ENCODE measurements around the gene ATP1B2. TPM values are rescaled to one million over a fixed set of nuclear protein-coding genes. Genes with fewer than 3 reads are reported as not detected.
A peak's percentile ranks its signal among the peaks of the same experiment; 100 is the strongest.

The ATP1B2 gene
- total RNA-seq, 1 donor from 2014 or later = 0.37 TPM

- no peaks in the 10 kb centered on the region for H3K79me2 ChIP-seq (ENCODE audit: low read depth)
- no peak overlapping the region for H3K4me3 Mint-ChIP-seq
- H3K4me2 ChIP-seq = no peak overlapping the region
- TF ChIP-seq EZH2phosphoT487 (IDR thresholded peaks at IDR 0.05) = no peak
- TF ChIP-seq CTCF (IDR thresholded peaks at IDR 0.05) = no peak
- TF ChIP-seq EZH2 (IDR thresholded peaks at IDR 0.05) = no peak
- H3K9me3 Mint-ChIP-seq = no peaks in the 10 kb centered on the region
- peaks cover under 1% of the 10 kb centered on the region for H4K20me1 ChIP-seq (ENCODE audit: low read depth)
- peaks cover 3% of the 10 kb centered on the region for H3K27me3 Mint-ChIP-seq (ENCODE audit: insufficient read depth, low read depth)
- H3K4me3 ChIP-seq = no peak overlapping the region
- no peaks in the 10 kb centered on the region for H3K9me3 ChIP-seq (ENCODE audit: low read depth)
- no peaks in the 10 kb centered on the region for H3F3A ChIP-seq (ENCODE audit: low read depth)
- peaks cover 5% of the 10 kb centered on the region for H3K4me1 Mint-ChIP-seq
- H3K27ac ChIP-seq = no peak overlapping the region
- H3K27ac Mint-ChIP-seq = no peak overlapping the region
- DNase-seq (ENCODE audit: low spot score) = no peak
- no peaks in the 10 kb centered on the region for H3K4me1 ChIP-seq
- H3K9ac ChIP-seq = no peak overlapping the region
- H3K27me3 ChIP-seq = no peaks in the 10 kb centered on the region
- peaks cover 24% of the 10 kb centered on the region for H3K36me3 Mint-ChIP-seq
- H3K36me3 ChIP-seq = peaks cover 3% of the 10 kb centered on the region
- no peak overlapping the region for H2AFZ ChIP-seq (replicated peaks)
Observed at GRCh38 chr17:7697828-7698588, 47.3 kb downstream of the ATP1B2 start.

GRCh38 chr17:7700510-7700909 is 49.8 kb downstream of the ATP1B2 start:
- Mint-ChIP-seq H3K4me3 (no peak overlapping the region), H3K4me1 (peaks cover 20% of the 10 kb centered on the region), H3K27ac (peak overlapping the region; percentile 32), H3K9me3 (no peaks in the 10 kb centered on the region), H3K36me3 (peaks cover 18% of the 10 kb centered on the region), H3K27me3 (ENCODE audit: insufficient read depth, low read depth) (peaks cover 3% of the 10 kb centered on the region)
- Histone ChIP-seq H3K27me3 (peaks cover 9% of the 10 kb centered on the region), H3K4me2 (no peak overlapping the region), H3K9ac (no peak overlapping the region), H4K20me1 (ENCODE audit: low read depth) (peaks cover 11% of the 10 kb centered on the region), H3F3A (ENCODE audit: low read depth) (peaks cover 14% of the 10 kb centered on the region), H3K36me3 (peaks cover 3% of the 10 kb centered on the region), H3K4me3 (no peak overlapping the region), H3K79me2 (ENCODE audit: low read depth) (no peaks in the 10 kb centered on the region), H3K9me3 (ENCODE audit: low read depth) (no peaks in the 10 kb centered on the region), H3K27ac (no peak overlapping the region), H3K4me1 (peaks cover 11% of the 10 kb centered on the region), H2AFZ (replicated peaks) (no peak overlapping the region)
- DNase-seq (ENCODE audit: low spot score) = no peak
- TF ChIP-seq EZH2phosphoT487 (IDR thresholded peaks at IDR 0.05) (no peak), CTCF (IDR thresholded peaks at IDR 0.05) (no peak), EZH2 (IDR thresholded peaks at IDR 0.05) (no peak)

- DNase-seq (ENCODE audit: low spot score) = no peak
- Mint-ChIP-seq H3K36me3 (peaks cover 9% of the 10 kb centered on the region), H3K4me1 (peaks cover 29% of the 10 kb centered on the region), H3K4me3 (peak overlapping the region; percentile 14), H3K9me3 (no peaks in the 10 kb centered on the region), H3K27ac (peak overlapping the region; percentile 81), H3K27me3 (ENCODE audit: insufficient read depth, low read depth) (peaks cover 4% of the 10 kb centered on the region)
- peaks cover 19% of the 10 kb centered on the region for H3F3A ChIP-seq (ENCODE audit: low read depth)
- no peak overlapping the region for H2AFZ ChIP-seq (replicated peaks)
- peaks cover 3% of the 10 kb centered on the region for H3K36me3 ChIP-seq
- H3K27ac ChIP-seq = no peak overlapping the region
- peaks cover 20% of the 10 kb centered on the region for H4K20me1 ChIP-seq (ENCODE audit: low read depth)
- no peak overlapping the region for H3K4me3 ChIP-seq
- peaks cover 19% of the 10 kb centered on the region for H3K4me1 ChIP-seq
- peaks cover under 1% of the 10 kb centered on the region for H3K79me2 ChIP-seq (ENCODE audit: low read depth)
- peaks cover 15% of the 10 kb centered on the region for H3K27me3 ChIP-seq
- no peaks in the 10 kb centered on the region for H3K9me3 ChIP-seq (ENCODE audit: low read depth)
- no peak for TF ChIP-seq EZH2phosphoT487 (IDR thresholded peaks at IDR 0.05)
- no peak for TF ChIP-seq CTCF (IDR thresholded peaks at IDR 0.05)
- no peak for TF ChIP-seq EZH2 (IDR thresholded peaks at IDR 0.05)
- no peak overlapping the region for H3K4me2 ChIP-seq
- no peak overlapping the region for H3K9ac ChIP-seq
Observed at GRCh38 chr17:7701681-7702080, 51.0 kb downstream of the ATP1B2 start.

All from neural progenitor cell (in vitro differentiated cells).